GM12874 (cell line): ENCODE measurements around the gene SLFN14.

Experiments used
- CTCF ChIP-seq: IDR thresholded peaks from 2 replicates; pipeline ENCODE4 v1.5.1; 2011; ENCODE audit warnings: low read depth, mild to moderate bottlenecking, control low read depth, low read length, moderate library complexity; ENCODE audit not compliant: insufficient read depth

Gene SLFN14

DNA sequence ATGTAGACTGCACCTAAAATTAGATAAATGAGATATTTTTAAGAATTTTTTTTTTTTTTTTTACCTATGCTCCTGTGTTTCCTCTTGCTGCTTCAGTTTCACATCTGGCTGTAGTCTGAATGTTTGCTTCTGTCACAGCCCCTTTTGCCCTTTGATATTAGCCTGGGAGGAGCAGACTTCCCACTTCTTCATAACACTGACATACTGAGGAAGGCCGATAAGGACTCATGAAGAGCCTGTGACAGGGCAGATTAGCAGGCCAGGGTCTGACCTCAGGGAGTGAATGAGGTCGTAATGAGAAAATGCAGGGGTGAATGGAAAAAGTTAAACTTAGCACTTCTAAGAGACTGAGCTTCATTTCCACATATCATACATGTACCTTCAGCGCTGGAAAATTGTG lies at the start of gene SLFN14:
Gene SLFN14, minus strand, starts transcription at position 117 of the 400 bp plus-strand sequence. CDS start 2,757 bp downstream, outside the sequence.
- TF ChIP-seq CTCF = no peak

DNA sequence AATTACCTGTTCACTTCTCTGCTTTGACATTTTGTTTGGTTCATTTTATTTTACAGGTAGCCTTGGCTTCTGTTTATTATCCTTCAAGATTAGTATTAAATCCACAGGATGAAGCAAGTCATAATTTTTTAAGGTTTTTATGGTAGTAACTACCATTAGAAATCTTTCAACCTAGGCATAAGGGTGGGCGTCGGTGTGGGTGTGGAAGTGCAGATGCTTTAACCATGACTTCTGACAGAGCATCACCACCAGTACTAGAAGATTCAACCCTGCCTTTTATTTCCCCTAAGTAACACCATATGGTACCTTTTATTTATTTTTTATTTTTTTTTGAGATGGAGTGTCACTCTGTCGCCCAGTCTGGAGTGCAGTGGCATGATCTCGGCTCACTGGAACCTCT lies 49.2 kb upstream of the SLFN14 start:
- TF ChIP-seq CTCF = no peak

- TF ChIP-seq CTCF = no peak
Measured at GRCh38 chr17:35607239-35607847, 46.7 kb upstream of the SLFN14 start.

DNA sequence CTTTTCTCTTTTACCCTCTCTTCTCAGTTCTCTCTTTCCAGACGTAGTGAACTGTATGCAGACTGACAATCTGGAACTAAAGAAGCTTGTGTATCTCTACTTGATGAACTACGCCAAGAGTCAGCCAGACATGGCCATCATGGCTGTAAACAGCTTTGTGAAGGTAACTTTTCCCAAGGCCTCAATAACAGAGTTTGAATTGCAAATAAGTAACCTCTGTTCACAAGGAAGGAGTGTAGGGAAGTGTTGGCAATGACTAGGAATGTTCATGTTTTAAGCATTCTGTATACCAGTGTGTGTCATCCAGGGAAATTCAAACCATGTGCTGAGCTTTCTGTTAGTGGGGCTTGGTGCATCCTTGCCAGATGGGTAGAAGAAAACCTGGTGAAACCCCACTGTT lies 45.1 kb upstream of the SLFN14 start:
- no peak for TF ChIP-seq CTCF

DNA sequence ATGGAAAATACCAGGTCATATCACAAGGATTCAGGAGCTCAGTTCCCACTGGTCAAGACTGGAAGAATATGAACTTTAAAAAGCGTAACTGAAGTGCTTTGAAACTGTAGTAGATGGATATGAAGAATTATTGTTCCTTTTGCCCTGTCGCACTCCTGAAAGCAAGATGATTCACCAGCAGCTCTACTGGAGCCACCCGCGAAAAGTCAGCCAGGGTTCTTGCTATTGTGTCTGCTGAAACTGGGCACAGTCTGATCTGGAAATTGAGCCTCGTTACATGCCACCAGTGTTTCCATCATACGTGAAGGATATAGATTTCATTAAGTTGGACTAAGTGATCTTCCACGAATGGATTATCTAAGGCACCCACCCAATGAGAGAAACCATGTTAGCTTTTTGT lies 43.1 kb upstream of the SLFN14 start:
- TF ChIP-seq CTCF = no peak

DNA sequence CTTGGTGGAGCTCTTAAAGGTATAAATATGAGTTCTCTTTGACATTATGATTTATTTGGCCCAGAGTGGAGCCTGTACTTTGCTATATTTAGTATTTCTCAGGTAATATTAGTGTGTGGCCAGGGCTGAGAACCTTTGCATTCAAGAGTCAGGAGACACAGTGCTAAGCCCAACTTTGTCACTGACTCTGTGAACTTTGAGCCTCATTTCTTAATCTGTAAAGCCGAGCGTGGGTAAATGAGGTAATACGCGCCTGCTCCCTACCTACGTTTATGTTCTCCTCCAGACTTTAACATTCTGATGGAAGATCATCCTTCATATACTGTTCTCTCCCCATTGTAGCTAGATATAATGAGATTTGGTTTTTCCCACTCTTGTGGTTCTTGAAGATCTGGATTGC lies 37.0 kb upstream of the SLFN14 start:
- TF ChIP-seq CTCF = no peak

GRCh38 chr17:35596530-35597233 lies 36.1 kb upstream of the SLFN14 start:
- no peak for TF ChIP-seq CTCF
